ENCODE results near the gene RPS3A. TPM values are rescaled to one million over a fixed set of nuclear protein-coding genes. Genes with fewer than 3 reads are reported as not detected.

Gene RPS3A
- polyA plus RNA-seq, 3 donors, result 1,088 to 1,816 (median 1,582) TPM

GRCh38 chr4:151094290-151094751, 5.1 kb upstream of the RPS3A start:
- Histone ChIP-seq H3K4me3 (replicated peaks in 1 of 3; ENCODE audit: low read depth in 2 of 3, low read length in 3 of 3) (no peak overlapping the region), H4K20me1 (ENCODE audit: insufficient read depth, low read length) (no peaks in the 10 kb centered on the region), H3K4me2 (replicated peaks; ENCODE audit: extremely low read depth, low read length, poor library complexity, severe bottlenecking) (no peak overlapping the region), H3K9me3 (replicated peaks in 1 of 2; ENCODE audit: control insufficient read depth in 1 of 2, insufficient read depth in 1 of 2, low read length in 2 of 2) (no peaks in the 10 kb centered on the region), H2AFZ (ENCODE audit: insufficient read depth, low read depth, low read length, poor library complexity, severe bottlenecking) (no peak overlapping the region), H3K79me2 (ENCODE audit: insufficient read depth, low read length) (no peaks in the 10 kb centered on the region), H3K36me3 (replicated peaks in 1 of 2; ENCODE audit: control insufficient read depth in 1 of 2, insufficient read depth in 2 of 2, low read length in 2 of 2) (no peaks in the 10 kb centered on the region), H3K27me3 (ENCODE audit: control insufficient read depth in 2 of 2, insufficient read depth in 2 of 2, low read length in 2 of 2) (no peaks in the 10 kb centered on the region), H3K27ac (ENCODE audit: low read depth in 1 of 2, low read length in 2 of 2) (no peak overlapping the region), H3K9ac (ENCODE audit: insufficient read depth, low read length, poor library complexity, severe bottlenecking) (no peak overlapping the region), H3K4me1 (ENCODE audit: control insufficient read depth in 1 of 2, insufficient read depth in 2 of 2, low read length in 2 of 2) (peaks cover 13 to 15% of the 10 kb centered on the region in 2 donors)
- no peak overlapping the region for H3K4me3 Mint-ChIP-seq
- TF ChIP-seq CTCF (IDR thresholded peaks at IDR 0.05), result no peak
- H3K27me3 Mint-ChIP-seq (ENCODE audit: low read depth in 3 of 3), result peaks cover 0 to 5% (median 2%) of the 10 kb centered on the region in 3 donors
- no peaks in the 10 kb centered on the region for H3K36me3 Mint-ChIP-seq
- peaks cover 9% of the 10 kb centered on the region for H3K4me1 Mint-ChIP-seq
- no CpG with 5 or more reads among the region's 2 CpGs for WGBS (ENCODE audit: insufficient coverage)
- intact Hi-C loops (cut with micrococcal nuclease), result loop anchor here (10.0 kb wide), 2 partner anchors 670 to 1690 kb away; partner anchors contain the start of gene GATB (in 1 of the 2)
- H3K9me3 Mint-ChIP-seq, result peaks cover 0 to 4% (median 1%) of the 10 kb centered on the region in 7 donors
- H3K27ac Mint-ChIP-seq, result no peak overlapping the region
- DNase-seq, result no peak

- Mint-ChIP-seq H3K27ac (no peak overlapping the region), H3K4me3 (no peak overlapping the region)
- no CpG with 5 or more reads among the region's 3 CpGs for WGBS (ENCODE audit: insufficient coverage)
These were observed 4.3 kb upstream of the RPS3A start for GRCh38 chr4:151095142-151095541.

More at GRCh38 chr4:151095142-151095541, 4.3 kb upstream of the RPS3A start:
- no peak for DNase-seq
- peaks cover 11% of the 10 kb centered on the region for H3K4me1 Mint-ChIP-seq
- Histone ChIP-seq H3K27ac (ENCODE audit: low read depth in 1 of 2, low read length in 2 of 2) (no peak overlapping the region), H3K9ac (ENCODE audit: insufficient read depth, low read length, poor library complexity, severe bottlenecking) (no peak overlapping the region), H3K27me3 (ENCODE audit: control insufficient read depth in 2 of 2, insufficient read depth in 2 of 2, low read length in 2 of 2) (no peaks in the 10 kb centered on the region), H3K36me3 (replicated peaks in 1 of 2; ENCODE audit: control insufficient read depth in 1 of 2, insufficient read depth in 2 of 2, low read length in 2 of 2) (no peaks in the 10 kb centered on the region), H3K9me3 (replicated peaks in 1 of 2; ENCODE audit: control insufficient read depth in 1 of 2, insufficient read depth in 1 of 2, low read length in 2 of 2) (no peaks in the 10 kb centered on the region), H3K4me3 (replicated peaks in 1 of 3; ENCODE audit: low read depth in 2 of 3, low read length in 3 of 3) (no peak overlapping the region), H3K4me2 (replicated peaks; ENCODE audit: extremely low read depth, low read length, poor library complexity, severe bottlenecking) (no peak overlapping the region), H3K4me1 (ENCODE audit: control insufficient read depth in 1 of 2, insufficient read depth in 2 of 2, low read length in 2 of 2) (peaks cover 15 to 18% of the 10 kb centered on the region in 2 donors), H2AFZ (ENCODE audit: insufficient read depth, low read depth, low read length, poor library complexity, severe bottlenecking) (no peak overlapping the region), H4K20me1 (ENCODE audit: insufficient read depth, low read length) (peaks cover 2% of the 10 kb centered on the region), H3K79me2 (ENCODE audit: insufficient read depth, low read length) (peaks cover 8% of the 10 kb centered on the region)
- intact Hi-C loops (cut with micrococcal nuclease), result loop anchor here (10.0 kb wide), 2 partner anchors 670 to 1690 kb away; partner anchors contain the start of gene GATB (in 1 of the 2)
- H3K9me3 Mint-ChIP-seq, result peaks cover 0 to 4% (median 1%) of the 10 kb centered on the region in 7 donors
- H3K36me3 Mint-ChIP-seq, result peaks cover 0 to 3% of the 10 kb centered on the region in 2 donors
- H3K27me3 Mint-ChIP-seq (ENCODE audit: low read depth in 3 of 3), result peaks cover 0 to 5% (median 2%) of the 10 kb centered on the region in 3 donors
- no peak for TF ChIP-seq CTCF (IDR thresholded peaks at IDR 0.05)
